GM12872 (cell line): Measurements from ENCODE around the gene ABCB8.

Experiments
- TF ChIP-seq, protein P1 (sequence below): IDR thresholded peaks from 3 replicates; pipeline ENCODE4 v1.5.1; 2011; ENCODE audit warnings: low read depth, mild to moderate bottlenecking, low read length, moderate library complexity; ENCODE audit not compliant: insufficient read depth

Gene ABCB8

DNA sequence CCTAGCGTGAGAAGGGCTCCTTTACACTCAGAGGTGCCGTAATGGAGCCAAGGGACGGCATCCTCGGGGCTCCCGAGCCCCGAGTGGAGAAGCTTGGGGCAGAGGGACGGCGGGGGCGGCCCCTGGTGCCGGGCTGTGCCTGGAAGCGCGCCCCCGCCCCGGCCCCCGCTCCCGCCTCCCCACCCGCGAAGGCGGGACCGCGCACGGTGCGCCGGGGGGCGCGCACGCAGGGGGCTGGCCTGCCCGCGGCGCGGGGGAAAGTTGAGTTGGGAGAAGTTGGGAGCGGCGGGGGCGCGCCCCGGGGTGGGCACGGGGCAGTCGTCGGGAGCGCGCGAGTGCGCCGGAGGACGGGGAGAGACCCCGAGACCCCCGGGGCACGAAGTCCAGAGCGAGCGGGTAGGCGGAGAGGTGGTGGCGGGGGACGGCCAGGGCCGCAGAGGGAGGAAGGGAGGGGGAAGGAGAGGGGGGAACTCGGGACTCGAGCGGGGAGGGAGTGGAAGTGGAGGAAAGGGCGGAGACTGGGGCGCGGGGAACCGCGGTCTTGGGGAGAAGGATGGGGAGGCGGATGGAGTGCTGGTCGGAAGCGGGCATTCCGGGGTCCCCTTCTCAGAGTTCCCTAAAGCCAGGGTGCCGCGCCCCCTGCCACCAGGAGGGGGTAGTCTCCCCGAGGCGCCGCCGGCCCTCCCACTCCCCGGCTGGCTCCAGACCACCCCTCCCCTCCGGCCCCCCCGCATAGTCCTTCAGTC is 31.3 kb downstream of the ABCB8 start, which contains the start of gene SLC4A2:
TSS of gene SLC4A2 (plus strand) at position 223 of the 746 bp plus-strand sequence. CDS start 2,399 bp downstream, outside the sequence.
- TF ChIP-seq, protein P1, sequence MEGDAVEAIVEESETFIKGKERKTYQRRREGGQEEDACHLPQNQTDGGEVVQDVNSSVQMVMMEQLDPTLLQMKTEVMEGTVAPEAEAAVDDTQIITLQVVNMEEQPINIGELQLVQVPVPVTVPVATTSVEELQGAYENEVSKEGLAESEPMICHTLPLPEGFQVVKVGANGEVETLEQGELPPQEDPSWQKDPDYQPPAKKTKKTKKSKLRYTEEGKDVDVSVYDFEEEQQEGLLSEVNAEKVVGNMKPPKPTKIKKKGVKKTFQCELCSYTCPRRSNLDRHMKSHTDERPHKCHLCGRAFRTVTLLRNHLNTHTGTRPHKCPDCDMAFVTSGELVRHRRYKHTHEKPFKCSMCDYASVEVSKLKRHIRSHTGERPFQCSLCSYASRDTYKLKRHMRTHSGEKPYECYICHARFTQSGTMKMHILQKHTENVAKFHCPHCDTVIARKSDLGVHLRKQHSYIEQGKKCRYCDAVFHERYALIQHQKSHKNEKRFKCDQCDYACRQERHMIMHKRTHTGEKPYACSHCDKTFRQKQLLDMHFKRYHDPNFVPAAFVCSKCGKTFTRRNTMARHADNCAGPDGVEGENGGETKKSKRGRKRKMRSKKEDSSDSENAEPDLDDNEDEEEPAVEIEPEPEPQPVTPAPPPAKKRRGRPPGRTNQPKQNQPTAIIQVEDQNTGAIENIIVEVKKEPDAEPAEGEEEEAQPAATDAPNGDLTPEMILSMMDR = peak; percentile 65

- TF ChIP-seq, protein P1 = no peak
These were observed 31.8 kb downstream of the ABCB8 start for GRCh38 chr7:151060113-151060415.

DNA sequence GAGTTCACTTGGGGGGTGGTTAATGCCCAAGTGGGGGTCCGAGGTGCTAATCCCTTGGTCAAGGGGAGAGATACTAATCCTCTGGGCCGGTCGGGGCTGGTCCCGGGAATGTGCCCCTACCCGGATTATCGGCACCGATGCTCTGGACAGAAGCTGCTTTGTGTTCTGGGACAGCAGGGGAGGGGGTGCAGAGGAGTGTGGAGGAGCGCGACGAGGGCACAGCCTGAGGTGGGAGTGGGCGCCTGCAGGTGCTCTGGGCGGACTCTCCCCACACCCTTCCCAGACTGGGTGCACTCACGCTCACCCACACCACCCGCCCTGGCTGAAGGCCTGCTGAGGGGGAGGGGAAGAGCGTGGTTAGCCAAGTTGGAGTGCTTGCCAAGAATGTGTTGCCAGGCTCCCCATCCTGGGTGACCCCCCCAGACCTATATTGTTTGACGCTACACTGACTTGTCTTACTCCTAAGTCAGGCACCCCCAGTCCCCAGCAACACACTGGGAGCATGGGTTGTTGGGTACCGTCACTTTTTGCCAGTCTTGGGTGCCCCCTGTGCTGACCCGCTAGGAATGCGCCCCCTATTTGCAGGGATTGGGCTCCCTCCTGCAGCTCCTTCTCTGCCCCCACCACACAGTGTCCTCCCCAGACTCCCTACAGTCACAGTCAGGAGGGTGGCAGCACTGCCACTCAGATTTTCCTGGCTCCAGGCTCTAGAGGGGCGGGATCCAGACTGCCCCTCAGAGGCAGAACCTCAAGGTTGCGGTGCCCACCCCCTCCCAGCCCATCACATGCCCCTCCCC is 32.4 kb downstream of the ABCB8 start:
- TF ChIP-seq, protein P1 = peak; percentile 25; the same call in 1 of the 3 replicates

DNA sequence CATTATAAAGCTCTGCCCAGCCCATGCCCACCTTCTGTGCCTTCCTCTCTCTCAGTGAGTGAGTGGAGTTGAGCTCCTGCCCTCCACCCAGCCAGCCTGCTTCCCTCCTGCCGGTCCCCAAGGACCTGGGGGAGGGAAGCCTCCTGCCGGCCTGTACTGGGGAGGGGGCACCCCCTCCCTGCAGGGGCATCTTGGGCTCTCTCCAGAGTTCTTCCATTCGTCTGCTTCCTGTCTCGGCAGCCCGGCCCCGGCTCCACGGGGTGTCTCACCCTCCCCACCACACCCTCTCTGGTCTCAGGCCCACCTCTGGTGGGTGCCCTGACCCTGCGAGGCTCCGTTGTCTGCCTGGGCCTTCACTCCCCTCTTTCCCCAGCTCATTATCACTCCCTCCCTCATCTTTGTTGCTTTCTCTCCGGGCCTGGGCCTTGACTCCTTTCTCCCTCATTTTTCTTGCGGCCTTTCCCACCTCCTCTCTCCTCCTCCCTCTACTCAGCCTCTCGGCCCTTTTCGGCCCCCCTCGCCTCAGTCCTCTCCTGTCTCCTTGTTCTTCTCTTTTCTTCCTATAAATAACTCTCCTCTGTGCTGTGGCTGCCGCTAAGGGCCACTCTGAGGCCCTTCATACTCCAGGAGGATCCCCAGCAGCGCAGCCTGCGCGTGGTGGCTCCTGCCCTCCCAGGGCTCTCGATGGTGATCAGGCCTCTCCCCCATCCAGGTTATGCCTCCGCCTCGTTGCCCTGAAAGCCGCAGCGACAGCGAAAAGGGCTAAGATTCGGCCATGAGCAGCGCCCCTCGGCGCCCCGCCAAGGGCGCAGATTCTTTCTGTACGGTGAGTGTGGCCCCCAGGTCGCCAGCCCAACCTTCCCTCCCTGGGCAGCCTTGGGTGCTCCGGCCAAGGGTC is 33.2 kb downstream of the ABCB8 start:
- TF ChIP-seq, protein P1 = no peak

DNA sequence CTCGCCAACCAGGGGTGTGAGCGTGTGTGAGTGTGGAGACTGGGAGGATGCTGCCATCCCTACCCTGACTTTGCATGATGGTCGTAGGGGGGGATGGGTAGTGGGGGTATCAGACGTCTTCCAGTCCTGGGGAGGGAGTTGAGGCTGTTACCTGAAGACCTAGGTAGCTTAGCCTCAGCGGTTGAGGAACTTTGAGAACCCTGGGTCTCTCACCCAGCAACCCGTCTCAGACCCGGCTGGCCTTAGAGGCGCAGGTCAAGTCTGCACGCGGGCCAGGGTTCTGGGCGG is 33.8 kb downstream of the ABCB8 start:
- TF ChIP-seq, protein P1 = no peak

GRCh38 chr7:151062399-151063211 is 34.4 kb downstream of the ABCB8 start:
- TF ChIP-seq, protein P1 = no peak
